A673 (cell line): ENCODE data around the gene NTF3. TPM values are rescaled to one million over a fixed set of nuclear protein-coding genes. Genes with fewer than 3 reads are reported as not detected.

Source experiments
- BruUV-seq: library from RNA; stranded (reverse); fragments of 400-500 nt; replicated peaks from 2 replicates; lab custom pipeline; 2021; lab: Mats Ljungman, UMichigan
- CTCF ChIA-PET: fragments of 300-600 bp; sonication (Branson Sonifier 250); formaldehyde crosslinking; loops from one replicate; lab custom pipeline; 2022; ENCODE audit warnings: antibody characterized with exemption; lab: Charles Lee
- POLR2A ChIA-PET: fragments of 300-600 bp; sonication (Branson Sonifier 250); formaldehyde crosslinking; loops from one replicate; lab custom pipeline; 2022; ENCODE audit warnings: antibody characterized with exemption; ENCODE audit not compliant: low non-redundant PET; lab: Charles Lee
- DNase-seq: peaks from one replicate; pipeline ENCODE4 v3.0.0-alpha.2; 2015; ENCODE audit warnings: low spot score
- H3K27ac ChIP-seq: fragments of 200-600 bp; sonication (generic); 2 replicates; pipeline ENCODE4 v1.5.1; 2016; ENCODE audit warnings: mixed run types, low read depth, mild to moderate bottlenecking, mixed read lengths, antibody characterized with exemption, low read length; ENCODE audit not compliant: poor library complexity, severe bottlenecking
- H3K27me3 ChIP-seq: fragments of 200-600 bp; sonication (generic); replicated peaks from 2 replicates; pipeline ENCODE4 v1.6.1; 2017; ENCODE audit warnings: mixed run types, low read depth, mild to moderate bottlenecking, mixed read lengths, antibody characterized with exemption, low read length; ENCODE audit not compliant: insufficient read depth, poor library complexity
- H3K36me3 ChIP-seq: fragments of 200-600 bp; sonication (generic); 2 replicates; pipeline ENCODE4 v1.6.1; 2016; ENCODE audit warnings: mixed run types, mild to moderate bottlenecking, mixed read lengths, antibody characterized with exemption, low read length; ENCODE audit not compliant: insufficient read depth, poor library complexity, severe bottlenecking
- H3K4me1 ChIP-seq: fragments of 200-600 bp; sonication (generic); 2 replicates; pipeline ENCODE4 v1.6.1; 2017; ENCODE audit warnings: mixed run types, mild to moderate bottlenecking, mixed read lengths, antibody characterized with exemption, low read length; ENCODE audit not compliant: insufficient read depth, poor library complexity, severe bottlenecking
- H3K4me3 ChIP-seq: fragments of 200-600 bp; sonication (generic); 2 replicates; pipeline ENCODE4 v1.5.1; 2016; ENCODE audit warnings: low read depth, mixed run types, mild to moderate bottlenecking, mixed read lengths, low read length; ENCODE audit not compliant: poor library complexity, severe bottlenecking
- H3K9me3 ChIP-seq: fragments of 200-600 bp; sonication (generic); 2 replicates; pipeline ENCODE4 v1.6.1; 2016; ENCODE audit warnings: mixed run types, low read depth, mild to moderate bottlenecking, mixed read lengths, antibody characterized with exemption, low read length; ENCODE audit not compliant: poor library complexity, severe bottlenecking
- EZH2 ChIP-seq: fragments of 200-600 bp; sonication (generic); IDR thresholded peaks from 2 replicates; pipeline ENCODE4 v1.6.1; 2017; ENCODE audit warnings: borderline replicate concordance, low read depth, mild to moderate bottlenecking, mixed read lengths, antibody characterized with exemption, low read length; ENCODE audit not compliant: poor library complexity, severe bottlenecking
- intact Hi-C: fragments of 100-400 bp; cut with micrococcal nuclease; formaldehyde crosslinking; loops from one replicate; pipeline ENCODE4 v1.10.0; 2022; ENCODE audit not compliant: unreplicated experiment
- total RNA-seq: library from RNA; stranded (reverse); gene quantifications from 2 replicates; pipeline ENCODE4 v1.2.3, GENCODE V29; 2021
- TF ChIP-seq, protein P1 (sequence below): fragments of 300-800, 200-600 bp; sonication (generic); conservative IDR thresholded peaks from 2 replicates; pipeline ENCODE4 v1.5.1; 2017; ENCODE audit warnings: low read depth, mild to moderate bottlenecking, antibody characterized with exemption, low read length, moderate library complexity, mixed read lengths

NTF3 gene
- total RNA-seq, 1 experiment from 2014 or later: not detected

GRCh38 chr12:5514016-5514415 is 82.1 kb downstream of the NTF3 start:
- H3K4me3 ChIP-seq: no peak overlapping the region
- CTCF ChIA-PET: no interaction called here
- TF ChIP-seq, protein P1, sequence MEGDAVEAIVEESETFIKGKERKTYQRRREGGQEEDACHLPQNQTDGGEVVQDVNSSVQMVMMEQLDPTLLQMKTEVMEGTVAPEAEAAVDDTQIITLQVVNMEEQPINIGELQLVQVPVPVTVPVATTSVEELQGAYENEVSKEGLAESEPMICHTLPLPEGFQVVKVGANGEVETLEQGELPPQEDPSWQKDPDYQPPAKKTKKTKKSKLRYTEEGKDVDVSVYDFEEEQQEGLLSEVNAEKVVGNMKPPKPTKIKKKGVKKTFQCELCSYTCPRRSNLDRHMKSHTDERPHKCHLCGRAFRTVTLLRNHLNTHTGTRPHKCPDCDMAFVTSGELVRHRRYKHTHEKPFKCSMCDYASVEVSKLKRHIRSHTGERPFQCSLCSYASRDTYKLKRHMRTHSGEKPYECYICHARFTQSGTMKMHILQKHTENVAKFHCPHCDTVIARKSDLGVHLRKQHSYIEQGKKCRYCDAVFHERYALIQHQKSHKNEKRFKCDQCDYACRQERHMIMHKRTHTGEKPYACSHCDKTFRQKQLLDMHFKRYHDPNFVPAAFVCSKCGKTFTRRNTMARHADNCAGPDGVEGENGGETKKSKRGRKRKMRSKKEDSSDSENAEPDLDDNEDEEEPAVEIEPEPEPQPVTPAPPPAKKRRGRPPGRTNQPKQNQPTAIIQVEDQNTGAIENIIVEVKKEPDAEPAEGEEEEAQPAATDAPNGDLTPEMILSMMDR: no peak
- no peak for TF ChIP-seq EZH2
- H3K36me3 ChIP-seq: no peaks in the 10 kb centered on the region
- POLR2A ChIA-PET: no interaction called here
- no peak for DNase-seq
- no TSS peak for BruUV-seq
- H3K27me3 ChIP-seq: peaks cover 25% of the 10 kb centered on the region
- no peak overlapping the region for H3K27ac ChIP-seq
- no peaks in the 10 kb centered on the region for H3K4me1 ChIP-seq
- intact Hi-C loops: loop anchor here (5.0 kb wide), 1 partner anchor 342 kb away; no protein-coding TSS in a partner anchor
- H3K9me3 ChIP-seq: no peaks in the 10 kb centered on the region

GRCh38 chr12:5514545-5514944 is 82.6 kb downstream of the NTF3 start:
- Histone ChIP-seq H3K36me3 (no peaks in the 10 kb centered on the region), H3K4me1 (no peaks in the 10 kb centered on the region), H3K9me3 (no peaks in the 10 kb centered on the region), H3K27ac (no peak overlapping the region), H3K27me3 (peaks cover 21% of the 10 kb centered on the region), H3K4me3 (no peak overlapping the region)
- POLR2A ChIA-PET: no interaction called here
- BruUV-seq: no TSS peak
- CTCF ChIA-PET: no interaction called here
- intact Hi-C loops: loop anchor here (5.0 kb wide), 1 partner anchor 342 kb away; no protein-coding TSS in a partner anchor
- TF ChIP-seq EZH2: no peak
- TF ChIP-seq, protein P1: no peak
- no peak for DNase-seq

DNA sequence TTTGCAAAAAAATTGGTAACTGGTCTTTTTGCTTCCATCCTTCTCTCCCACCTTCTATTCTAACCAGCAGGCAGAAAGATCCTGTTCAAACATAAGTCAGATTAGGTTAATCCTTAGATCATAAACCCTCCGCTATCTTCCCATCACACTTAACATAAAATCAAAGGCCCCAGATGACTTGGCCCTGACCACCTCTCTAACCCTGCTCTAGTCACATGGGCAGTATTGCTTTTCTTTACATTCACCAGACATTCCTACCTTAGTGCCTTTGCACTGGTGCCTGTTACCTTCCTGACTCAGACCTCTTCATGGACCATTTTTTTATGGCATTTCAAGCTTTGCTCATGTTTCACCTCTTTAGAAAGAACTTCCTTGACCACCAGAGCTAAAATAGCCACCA is 83.5 kb downstream of the NTF3 start:
- no TSS peak for BruUV-seq
- TF ChIP-seq, protein P1: no peak
- TF ChIP-seq EZH2: no peak

More for the DNA sequence above, 83.5 kb downstream of the NTF3 start:
- ChIA-PET POLR2A (no interaction called here), CTCF (no interaction called here)
- H3K9me3 ChIP-seq: no peaks in the 10 kb centered on the region
- intact Hi-C loops: no loop called here
- no peak overlapping the region for H3K27ac ChIP-seq
- no peak for DNase-seq
- peaks cover 22% of the 10 kb centered on the region for H3K27me3 ChIP-seq
- no peak overlapping the region for H3K4me3 ChIP-seq
- H3K4me1 ChIP-seq: no peaks in the 10 kb centered on the region
- H3K36me3 ChIP-seq: no peaks in the 10 kb centered on the region
